SH-SY5Y (cell line): Measurements from ENCODE around the gene CCDC61.

Experiments
- GATA2 ChIP-seq: IDR thresholded peaks from 2 replicates; pipeline ENCODE4 v1.6.1; 2011; ENCODE audit warnings: mild to moderate bottlenecking, low read depth, low read length
- GATA3 ChIP-seq: IDR thresholded peaks from 2 replicates; pipeline ENCODE4 v1.6.1; 2011; ENCODE audit warnings: low read depth, mild to moderate bottlenecking, low read length, moderate library complexity

GRCh38 chr19:45959517-45960025 lies 35.7 kb upstream of the CCDC61 start:
- TF ChIP-seq GATA2 (no peak), GATA3 (no peak)
